Mesothelial cell of epicardium (in vitro differentiated cells): ENCODE results near the gene PROX2. TPM values are rescaled to one million over a fixed set of nuclear protein-coding genes. Genes with fewer than 3 reads are reported as not detected.
A peak's percentile ranks its signal among the peaks of the same experiment; 100 is the strongest.

Source experiments
- DNase-seq, 2 experiments: peaks; one replicate each; pipeline ENCODE4 v3.0.0; 2021; ENCODE audit warnings: low spot score in 2 of 2; ENCODE audit not compliant: unreplicated experiment in 2 of 2
- H3K27ac Mint-ChIP-seq: 2 replicates; pipeline ENCODE4 v1.8.0; 2021; ENCODE audit warnings: mixed read lengths
- H3K27me3 Mint-ChIP-seq: 2 replicates; pipeline ENCODE4 v1.8.0; 2021; ENCODE audit warnings: low read depth, mixed read lengths
- H3K36me3 Mint-ChIP-seq: 2 replicates; pipeline ENCODE4 v1.8.0; 2021; ENCODE audit warnings: mixed read lengths
- H3K4me1 Mint-ChIP-seq: 2 replicates; pipeline ENCODE4 v1.8.0; 2021; ENCODE audit warnings: mixed read lengths
- H3K4me3 Mint-ChIP-seq: 2 replicates; pipeline ENCODE4 v1.8.0; 2021; ENCODE audit warnings: mild to moderate bottlenecking, moderate library complexity, mixed read lengths
- H3K9me3 Mint-ChIP-seq: 2 replicates; pipeline ENCODE4 v1.8.0; 2021; ENCODE audit warnings: mixed read lengths
- total RNA-seq: library from RNA; stranded (reverse); gene quantifications from 3 replicates; pipeline ENCODE4 v1.2.1, GENCODE V29; 2021
- TF ChIP-seq, protein P1 (sequence below): fragments of 200-600 bp; sonication (generic); IDR thresholded peaks from one replicate; pipeline ENCODE4 v1.5.0; 2021; ENCODE audit warnings: antibody characterized with exemption; ENCODE audit not compliant: unreplicated experiment

The PROX2 gene, protein sequence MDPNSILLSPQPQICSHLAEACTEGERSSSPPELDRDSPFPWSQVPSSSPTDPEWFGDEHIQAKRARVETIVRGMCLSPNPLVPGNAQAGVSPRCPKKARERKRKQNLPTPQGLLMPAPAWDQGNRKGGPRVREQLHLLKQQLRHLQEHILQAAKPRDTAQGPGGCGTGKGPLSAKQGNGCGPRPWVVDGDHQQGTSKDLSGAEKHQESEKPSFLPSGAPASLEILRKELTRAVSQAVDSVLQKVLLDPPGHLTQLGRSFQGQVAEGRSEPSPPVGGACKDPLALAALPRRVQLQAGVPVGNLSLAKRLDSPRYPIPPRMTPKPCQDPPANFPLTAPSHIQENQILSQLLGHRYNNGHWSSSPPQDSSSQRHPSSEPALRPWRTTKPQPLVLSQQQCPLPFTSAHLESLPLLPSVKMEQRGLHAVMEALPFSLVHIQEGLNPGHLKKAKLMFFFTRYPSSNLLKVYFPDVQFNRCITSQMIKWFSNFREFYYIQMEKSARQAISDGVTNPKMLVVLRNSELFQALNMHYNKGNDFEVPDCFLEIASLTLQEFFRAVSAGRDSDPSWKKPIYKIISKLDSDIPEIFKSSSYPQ
- not detected in 3 replicates for total RNA-seq

GRCh38 chr14:74875941-74876913, at the start of gene PROX2:
TSS of gene PROX2 (minus strand) at chr14:74876145. CDS start at chr14:74863834, 12,311 bp downstream.
- H3K27ac Mint-ChIP-seq: no peak within 1 kb of the TSS
- H3K27me3 Mint-ChIP-seq: peaks cover 20% of the 10 kb centered on the region
- DNase-seq: no peak
- H3K4me3 Mint-ChIP-seq: no peak within 1 kb of the TSS
- TF ChIP-seq, protein P1, sequence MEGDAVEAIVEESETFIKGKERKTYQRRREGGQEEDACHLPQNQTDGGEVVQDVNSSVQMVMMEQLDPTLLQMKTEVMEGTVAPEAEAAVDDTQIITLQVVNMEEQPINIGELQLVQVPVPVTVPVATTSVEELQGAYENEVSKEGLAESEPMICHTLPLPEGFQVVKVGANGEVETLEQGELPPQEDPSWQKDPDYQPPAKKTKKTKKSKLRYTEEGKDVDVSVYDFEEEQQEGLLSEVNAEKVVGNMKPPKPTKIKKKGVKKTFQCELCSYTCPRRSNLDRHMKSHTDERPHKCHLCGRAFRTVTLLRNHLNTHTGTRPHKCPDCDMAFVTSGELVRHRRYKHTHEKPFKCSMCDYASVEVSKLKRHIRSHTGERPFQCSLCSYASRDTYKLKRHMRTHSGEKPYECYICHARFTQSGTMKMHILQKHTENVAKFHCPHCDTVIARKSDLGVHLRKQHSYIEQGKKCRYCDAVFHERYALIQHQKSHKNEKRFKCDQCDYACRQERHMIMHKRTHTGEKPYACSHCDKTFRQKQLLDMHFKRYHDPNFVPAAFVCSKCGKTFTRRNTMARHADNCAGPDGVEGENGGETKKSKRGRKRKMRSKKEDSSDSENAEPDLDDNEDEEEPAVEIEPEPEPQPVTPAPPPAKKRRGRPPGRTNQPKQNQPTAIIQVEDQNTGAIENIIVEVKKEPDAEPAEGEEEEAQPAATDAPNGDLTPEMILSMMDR: no peak
- H3K4me1 Mint-ChIP-seq: peaks cover 11% of the 10 kb centered on the region
- no peaks in the 10 kb centered on the region for H3K9me3 Mint-ChIP-seq
- no peaks in the 10 kb centered on the region for H3K36me3 Mint-ChIP-seq

DNA sequence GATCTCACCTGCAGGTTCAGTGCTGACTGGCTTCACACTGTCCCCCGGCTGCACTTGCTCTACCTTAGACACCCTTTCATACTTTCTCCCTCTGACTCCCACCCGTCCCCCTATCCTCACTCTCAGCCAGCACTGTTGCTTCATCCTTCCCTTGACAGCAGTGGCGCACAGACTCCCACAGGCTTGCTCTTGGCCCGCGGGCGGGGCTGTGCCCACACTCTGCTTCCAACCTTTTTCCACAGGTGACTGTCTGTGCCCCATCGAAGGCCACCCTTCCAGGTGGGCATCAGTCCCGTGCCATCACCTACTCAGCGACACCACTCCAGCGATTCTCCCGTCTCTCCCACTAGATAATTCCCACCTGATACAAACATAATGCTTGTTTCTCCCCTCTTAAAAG, 48.1 kb upstream of the PROX2 start:
- Mint-ChIP-seq H3K4me1 (no peaks in the 10 kb centered on the region), H3K27me3 (peaks cover 41% of the 10 kb centered on the region)

GRCh38 chr14:74922752-74923401, 46.9 kb upstream of the PROX2 start, which contains the start of gene RPS6KL1:
TSS of gene RPS6KL1 (minus strand) at chr14:74923260. CDS start at chr14:74921541, 1,719 bp downstream.
- Mint-ChIP-seq H3K4me1 (no peaks in the 10 kb centered on the region), H3K27ac (no peak within 1 kb of the TSS), H3K9me3 (no peaks in the 10 kb centered on the region), H3K27me3 (peaks cover 41% of the 10 kb centered on the region), H3K36me3 (no peaks in the 10 kb centered on the region), H3K4me3 (peak within 1 kb of the TSS; percentile 52)
- TF ChIP-seq, protein P1: no peak
- peak; percentile 67 to 73 for DNase-seq

More for the DNA sequence above, 48.1 kb upstream of the PROX2 start:
- DNase-seq: no peak
- Mint-ChIP-seq H3K4me3 (no peak overlapping the region), H3K9me3 (no peaks in the 10 kb centered on the region), H3K36me3 (no peaks in the 10 kb centered on the region), H3K27ac (no peak overlapping the region)
- TF ChIP-seq, protein P1: no peak

GRCh38 chr14:74921987-74922751, 46.2 kb upstream of the PROX2 start:
- no peaks in the 10 kb centered on the region for H3K36me3 Mint-ChIP-seq
- H3K9me3 Mint-ChIP-seq: no peaks in the 10 kb centered on the region
- peak overlapping the region; percentile 52 for H3K4me3 Mint-ChIP-seq
- no peak for DNase-seq
- H3K4me1 Mint-ChIP-seq: no peaks in the 10 kb centered on the region
- TF ChIP-seq, protein P1: no peak
- H3K27ac Mint-ChIP-seq: no peak overlapping the region
- peaks cover 37% of the 10 kb centered on the region for H3K27me3 Mint-ChIP-seq
